BLaER1 (cell line): ENCODE measurements around the gene STAB1.

Source experiments
- H3K27ac ChIP-seq: shearing (Covaris generic); formaldehyde crosslinking; 2 replicates; pipeline ENCODE4 v1.8.1; 2022
- H3K27me3 ChIP-seq: shearing (Covaris generic); formaldehyde crosslinking; 2 replicates; pipeline ENCODE4 v1.8.1; 2022
- H3K36me3 ChIP-seq: shearing (Covaris generic); formaldehyde crosslinking; 2 replicates; pipeline ENCODE4 v1.8.1; 2022
- H3K4me1 ChIP-seq: shearing (Covaris generic); formaldehyde crosslinking; 2 replicates; pipeline ENCODE4 v1.8.1; 2022
- H3K4me2 ChIP-seq: shearing (Covaris generic); formaldehyde crosslinking; 2 replicates; pipeline ENCODE4 v1.8.1; 2022
- H3K4me3 ChIP-seq: shearing (Covaris generic); formaldehyde crosslinking; 2 replicates; pipeline ENCODE4 v1.8.1; 2022
- H3K9ac ChIP-seq: shearing (Covaris generic); formaldehyde crosslinking; 2 replicates; pipeline ENCODE4 v1.8.1; 2022
- H3K9me3 ChIP-seq: shearing (Covaris generic); formaldehyde crosslinking; 2 replicates; pipeline ENCODE4 v1.8.1; 2022
- H4K20me1 ChIP-seq: shearing (Covaris generic); formaldehyde crosslinking; 2 replicates; pipeline ENCODE4 v1.8.1; 2022
- Cebpa-rat ChIP-seq: shearing (Covaris generic); IDR thresholded peaks from 2 replicates; pipeline ENCODE4 v1.8.1; 2022

Gene STAB1

DNA sequence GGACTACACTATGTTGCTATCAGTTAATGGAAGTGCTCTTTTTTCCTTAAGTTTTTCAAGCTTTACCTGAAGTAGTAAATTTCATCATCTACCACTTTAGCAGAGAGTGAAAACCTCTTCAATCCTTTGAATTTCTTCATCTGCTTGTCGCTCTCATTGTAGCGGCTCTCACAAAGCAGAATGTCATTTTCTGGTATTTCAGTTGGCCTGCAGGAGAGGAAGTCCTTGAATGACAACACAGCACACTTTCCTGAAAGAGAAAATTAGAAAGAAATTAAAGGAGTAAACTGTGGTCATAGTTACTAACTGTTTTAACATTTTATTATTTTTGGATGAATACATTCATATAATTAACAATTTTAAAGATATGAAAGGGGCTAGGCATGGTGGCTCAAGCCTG lies 68.8 kb downstream of the STAB1 start:
- no peak for TF ChIP-seq Cebpa-rat
- H3K4me2 ChIP-seq = no peak overlapping the region
- H3K4me3 ChIP-seq = no peak overlapping the region
- no peaks in the 10 kb centered on the region for H3K9me3 ChIP-seq
- no peaks in the 10 kb centered on the region for H4K20me1 ChIP-seq
- no peak overlapping the region for H3K27ac ChIP-seq
- H3K36me3 ChIP-seq = peaks cover 87% of the 10 kb centered on the region
- no peaks in the 10 kb centered on the region for H3K4me1 ChIP-seq
- no peak overlapping the region for H3K9ac ChIP-seq
- H3K27me3 ChIP-seq = no peaks in the 10 kb centered on the region

DNA sequence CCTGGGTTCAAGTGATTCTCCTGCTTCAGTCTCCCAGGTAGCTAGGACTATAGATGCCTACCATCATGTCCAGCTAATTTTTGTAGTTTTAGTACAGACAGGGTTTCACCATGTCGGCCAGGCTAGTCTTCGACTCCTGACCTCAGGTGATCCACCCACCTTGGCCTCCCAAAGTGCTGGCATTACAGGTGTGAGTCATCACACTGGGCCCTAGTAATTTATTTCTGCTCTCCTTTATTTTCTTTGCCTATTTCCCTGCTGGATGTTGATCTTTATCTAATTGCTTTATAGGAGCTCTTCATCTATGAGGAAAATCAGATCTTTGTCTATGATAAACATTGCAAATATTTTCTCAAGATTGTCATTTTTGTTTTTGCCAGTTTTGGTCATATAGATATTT lies 72.9 kb downstream of the STAB1 start:
- Histone ChIP-seq H3K4me3 (no peak overlapping the region), H4K20me1 (no peaks in the 10 kb centered on the region), H3K4me2 (no peak overlapping the region), H3K27ac (no peak overlapping the region), H3K36me3 (peaks cover 83% of the 10 kb centered on the region), H3K9me3 (no peaks in the 10 kb centered on the region), H3K9ac (no peak overlapping the region), H3K4me1 (no peaks in the 10 kb centered on the region), H3K27me3 (no peaks in the 10 kb centered on the region)
- no peak for TF ChIP-seq Cebpa-rat

DNA sequence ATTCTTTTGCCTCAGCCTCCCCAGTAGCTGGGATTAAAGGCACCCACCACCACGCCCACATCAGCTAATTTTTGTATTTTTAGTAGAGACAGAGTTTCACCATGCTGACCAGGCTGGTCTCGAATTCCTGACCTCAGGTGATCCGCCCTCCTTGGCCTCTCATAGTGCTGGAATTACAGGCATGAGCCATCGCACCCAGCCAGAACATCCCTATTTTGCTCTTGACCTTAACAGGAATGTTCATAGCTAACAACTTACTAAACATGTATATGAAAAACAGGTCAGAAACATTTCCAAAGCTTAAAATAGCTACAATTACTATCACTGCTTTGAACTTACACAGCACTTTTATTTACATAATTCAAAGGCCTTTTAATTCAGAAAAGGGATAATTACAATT lies 74.9 kb downstream of the STAB1 start:
- no peak for TF ChIP-seq Cebpa-rat
- Histone ChIP-seq H3K4me3 (no peak overlapping the region), H3K9me3 (no peaks in the 10 kb centered on the region), H3K27ac (no peak overlapping the region), H3K36me3 (peaks cover 83% of the 10 kb centered on the region), H3K9ac (no peak overlapping the region), H4K20me1 (0 out of 2 replicates have a peak, but pooled peaks cover 15% of the 10 kb centered on the region), H3K27me3 (no peaks in the 10 kb centered on the region), H3K4me2 (no peak overlapping the region), H3K4me1 (no peaks in the 10 kb centered on the region)

DNA sequence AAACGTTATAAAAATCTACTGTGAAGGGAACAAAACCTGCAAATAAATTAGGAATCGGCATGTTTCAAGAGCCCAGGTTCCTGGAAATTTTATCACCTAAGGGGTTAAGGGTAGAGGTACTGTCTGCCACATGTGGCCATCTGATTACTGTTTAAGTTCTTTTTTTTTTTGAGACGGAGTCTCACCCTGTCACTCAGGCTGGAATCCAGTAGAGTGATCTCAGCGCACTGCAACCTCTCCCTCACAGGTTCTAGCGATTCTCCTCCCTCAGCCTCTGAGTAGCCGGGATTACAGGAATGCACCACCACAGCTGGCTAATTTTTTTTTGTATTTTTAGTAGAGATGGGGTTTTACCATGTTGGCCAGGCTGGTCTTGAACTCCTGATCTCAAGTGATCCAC lies 77.1 kb downstream of the STAB1 start:
- Histone ChIP-seq H3K36me3 (peaks cover 88% of the 10 kb centered on the region), H3K9ac (no peak overlapping the region), H4K20me1 (0 out of 2 replicates have a peak, but pooled peaks cover 15% of the 10 kb centered on the region), H3K9me3 (no peaks in the 10 kb centered on the region), H3K27me3 (no peaks in the 10 kb centered on the region), H3K4me3 (no peak overlapping the region), H3K27ac (no peak overlapping the region), H3K4me2 (no peak overlapping the region), H3K4me1 (no peaks in the 10 kb centered on the region)
- no peak for TF ChIP-seq Cebpa-rat
